ENCODE data around the gene WDR7. TPM values are rescaled to one million over a fixed set of nuclear protein-coding genes. Genes with fewer than 3 reads are reported as not detected.

WDR7 gene
- total RNA-seq, 1 experiment from 2014 or later = 7.3 TPM

DNA sequence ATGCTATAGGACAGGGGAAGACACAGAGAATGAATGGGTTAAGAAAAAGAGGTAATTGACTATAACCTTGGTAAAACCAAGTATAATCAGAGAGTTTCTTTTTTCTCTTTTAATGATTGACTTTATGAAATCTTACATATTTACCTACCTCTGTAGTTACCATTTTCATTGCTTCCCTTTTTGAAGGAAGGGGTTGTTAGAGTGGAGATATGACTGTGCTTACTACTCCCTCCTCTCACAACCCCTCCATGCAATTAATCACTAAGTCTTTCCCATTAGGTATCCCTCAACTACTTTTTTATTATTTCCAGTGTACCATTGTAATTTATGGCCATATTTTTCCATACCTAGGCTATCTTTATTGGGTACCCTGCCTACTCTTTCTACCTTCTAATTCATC is 71.4 kb downstream of the WDR7 start:
- no peak for DNase-seq (ENCODE audit: low spot score)

DNA sequence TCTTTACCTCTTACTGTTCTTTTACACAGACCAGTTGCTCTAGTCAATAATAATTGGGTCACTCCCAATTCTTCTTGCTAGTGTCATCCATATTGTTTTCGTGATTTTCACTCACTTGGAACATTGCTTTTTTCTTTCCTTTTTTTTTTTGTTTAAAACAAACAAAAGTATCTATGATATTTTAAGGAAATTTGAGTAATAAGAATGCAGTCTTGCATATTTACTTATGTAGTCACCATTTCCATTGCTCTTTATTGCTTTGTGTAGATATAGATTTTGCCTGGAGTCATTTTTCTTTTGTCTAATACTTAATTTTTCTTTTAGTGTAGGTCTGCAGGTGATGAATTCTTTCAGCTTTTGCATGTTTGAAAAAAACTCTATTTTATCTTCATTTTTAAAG is 71.9 kb downstream of the WDR7 start:
- no peak for DNase-seq (ENCODE audit: low spot score)

DNA sequence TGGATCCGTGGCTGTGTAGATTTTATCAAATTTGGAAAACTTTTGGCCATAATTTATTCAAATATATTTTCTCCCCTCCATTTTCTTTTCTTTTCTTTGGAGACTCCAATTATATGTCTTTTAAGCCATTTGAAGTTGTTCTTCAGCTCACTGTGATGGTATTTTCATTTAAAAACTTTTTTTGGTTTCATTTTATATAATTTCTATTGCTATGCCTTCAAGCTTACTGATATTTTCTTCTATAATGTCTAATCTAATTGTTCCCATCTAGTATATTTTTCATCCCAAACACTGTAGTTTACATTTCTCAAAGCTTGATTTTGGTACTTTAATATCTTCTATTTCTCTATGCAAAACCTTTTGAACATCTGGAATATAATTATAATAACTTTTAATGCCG is 72.5 kb downstream of the WDR7 start:
- DNase-seq (ENCODE audit: low spot score) = no peak

DNA sequence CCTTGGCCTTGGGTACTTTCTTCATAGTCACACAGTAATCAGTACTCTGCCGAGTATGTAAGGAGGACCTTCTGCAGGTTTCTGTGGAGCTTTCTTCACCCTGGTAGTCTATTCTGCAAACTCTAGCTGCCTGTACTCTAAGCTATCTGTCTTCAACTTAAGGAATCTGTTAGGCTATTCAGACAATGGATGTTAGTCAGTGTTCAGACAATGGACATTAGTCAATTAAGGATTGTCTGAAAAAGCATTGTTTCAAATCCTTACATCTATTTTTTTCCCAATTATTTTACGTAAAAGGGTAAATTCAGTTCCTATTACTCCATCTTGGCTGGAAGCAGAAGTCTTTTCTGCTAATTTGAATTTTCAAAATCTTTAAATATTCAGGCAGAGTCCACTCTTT is 75.7 kb downstream of the WDR7 start:
- DNase-seq (ENCODE audit: low spot score) = no peak

DNA sequence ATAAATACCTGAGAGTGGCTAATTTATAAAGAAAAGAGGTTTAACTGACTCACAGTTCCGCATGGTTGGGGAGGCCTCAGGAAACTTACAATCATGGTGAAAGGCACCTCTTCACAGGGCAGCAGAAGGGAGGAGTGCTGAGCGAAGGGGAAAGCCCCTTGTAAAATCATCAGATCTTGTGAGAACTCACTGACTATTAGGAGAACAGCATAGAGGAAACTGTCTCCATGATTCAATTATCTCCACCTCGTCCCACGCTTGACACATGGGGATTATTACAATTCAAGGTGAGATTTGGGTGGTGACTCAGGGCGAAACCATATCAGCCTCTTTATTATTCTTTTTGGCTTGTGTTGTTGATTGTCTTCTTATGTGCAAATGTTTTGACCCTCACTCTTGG is 76.2 kb downstream of the WDR7 start:
- DNase-seq (ENCODE audit: low spot score) = no peak

DNA sequence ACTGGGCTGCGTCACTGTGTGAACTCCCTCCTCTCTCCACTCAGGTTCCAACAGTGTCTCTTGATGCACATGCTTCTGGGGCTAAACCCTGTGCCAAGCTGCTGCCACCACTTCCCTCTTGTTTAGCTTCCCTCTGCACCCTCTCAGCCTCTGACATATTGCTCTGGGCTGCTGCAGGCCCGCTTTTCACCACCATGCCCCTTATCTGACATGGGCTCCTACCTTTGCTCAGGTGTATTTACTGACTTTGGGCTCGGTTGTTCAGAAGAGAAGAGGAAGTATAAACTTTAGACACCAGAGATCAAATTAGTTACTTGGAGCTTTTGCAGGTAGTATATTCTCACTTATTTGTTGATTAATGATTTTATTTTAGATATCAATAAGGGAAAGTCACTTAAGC is 77.6 kb downstream of the WDR7 start:
- DNase-seq (ENCODE audit: low spot score) = no peak

DNA sequence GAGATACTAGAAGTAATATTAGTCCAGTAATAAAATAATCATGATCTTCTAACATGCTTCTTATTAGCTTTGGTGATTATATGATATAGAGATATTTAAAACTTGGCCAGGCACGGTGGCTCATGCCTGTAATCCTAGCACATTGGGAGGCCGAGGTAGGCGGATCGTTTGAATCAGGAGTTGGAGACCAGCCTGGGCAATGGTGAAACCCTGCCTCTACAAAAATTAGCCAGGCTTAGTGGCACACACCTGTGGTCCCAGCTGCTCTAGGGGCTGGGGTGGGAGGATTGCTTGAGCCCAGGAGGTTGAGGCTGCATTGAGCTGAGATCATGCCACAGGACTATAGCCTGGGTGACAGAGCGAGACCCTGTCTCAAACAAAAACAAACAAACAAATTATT is 87.0 kb downstream of the WDR7 start:
- DNase-seq (ENCODE audit: low spot score) = no peak

DNA sequence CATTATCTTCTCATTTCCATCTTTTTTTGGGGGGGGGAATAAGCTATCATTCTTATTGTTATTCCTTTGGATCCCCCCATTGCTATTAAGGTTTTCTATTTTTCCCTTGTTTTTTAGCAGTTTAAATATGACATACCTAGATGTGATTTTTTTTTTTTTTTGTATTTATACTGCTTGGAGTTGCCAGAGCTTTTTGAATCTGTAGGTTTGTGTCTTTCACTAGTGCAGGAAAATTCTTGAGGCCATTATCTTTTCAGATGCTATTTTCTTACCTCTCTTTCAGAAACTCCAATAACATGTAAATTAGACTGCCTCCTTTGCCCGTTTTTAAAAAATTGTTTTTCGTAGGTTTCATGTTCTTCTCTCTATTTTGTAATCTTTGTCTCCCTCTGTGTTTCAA is 88.6 kb downstream of the WDR7 start:
- no peak for DNase-seq (ENCODE audit: low spot score)

DNA sequence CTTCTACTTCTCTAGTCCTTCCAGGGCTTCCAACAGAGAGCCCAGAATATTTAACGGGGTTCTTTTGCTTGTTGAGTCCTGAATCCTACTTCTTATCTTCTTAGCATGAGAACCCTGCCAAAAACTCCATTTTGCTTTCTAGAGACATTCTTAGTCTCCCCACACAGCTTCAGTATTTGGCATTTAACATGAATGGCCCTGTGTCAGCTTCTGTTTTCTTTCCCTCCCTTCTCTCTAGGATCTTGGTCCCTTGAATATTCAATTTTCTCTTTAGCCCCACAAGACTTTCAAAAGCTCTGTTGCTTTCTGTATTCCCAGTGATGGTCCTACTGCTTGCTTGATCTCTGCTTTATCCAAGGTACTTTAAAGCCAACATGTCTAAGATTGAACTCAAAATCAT is 89.5 kb downstream of the WDR7 start:
- no peak for DNase-seq (ENCODE audit: low spot score)

DNA sequence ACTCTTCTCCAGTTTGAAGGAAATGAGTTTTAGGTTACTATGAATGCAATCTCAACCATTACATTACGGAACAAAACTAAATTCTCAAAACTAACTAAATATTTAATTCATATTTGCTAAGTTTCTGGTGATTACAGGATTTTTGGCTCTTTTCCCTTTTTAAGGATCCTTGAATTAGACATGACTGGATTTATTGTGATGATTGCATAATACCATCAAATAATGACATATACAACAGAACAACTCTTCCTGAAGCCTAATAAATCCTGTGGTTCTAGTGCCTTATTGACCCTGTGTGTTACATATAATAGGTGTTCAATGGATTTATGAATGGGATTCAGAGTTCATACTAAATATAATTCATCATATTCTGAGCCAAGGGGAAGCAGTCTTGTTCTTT is 90.5 kb downstream of the WDR7 start:
- DNase-seq (ENCODE audit: low spot score) = no peak

DNA sequence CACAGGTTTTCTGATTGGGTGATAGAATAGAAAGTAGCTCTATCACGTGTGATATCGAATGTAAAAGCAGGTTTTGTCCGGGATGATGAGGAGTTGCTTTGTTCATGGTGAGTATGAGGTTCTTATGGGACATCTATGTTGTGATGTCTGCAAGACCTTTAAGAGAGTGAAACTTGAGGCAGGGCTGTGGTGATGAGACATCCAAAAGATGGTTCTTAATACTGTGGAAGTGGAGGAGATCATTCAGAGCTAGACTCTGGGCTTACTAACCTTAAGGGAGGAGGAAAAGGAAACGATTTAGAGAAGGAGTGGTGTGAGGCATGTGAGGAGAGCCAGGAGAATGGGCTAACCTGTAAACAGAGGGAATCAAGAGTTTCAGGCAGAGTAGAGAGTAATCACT is 92.0 kb downstream of the WDR7 start:
- no peak for DNase-seq (ENCODE audit: low spot score)

DNA sequence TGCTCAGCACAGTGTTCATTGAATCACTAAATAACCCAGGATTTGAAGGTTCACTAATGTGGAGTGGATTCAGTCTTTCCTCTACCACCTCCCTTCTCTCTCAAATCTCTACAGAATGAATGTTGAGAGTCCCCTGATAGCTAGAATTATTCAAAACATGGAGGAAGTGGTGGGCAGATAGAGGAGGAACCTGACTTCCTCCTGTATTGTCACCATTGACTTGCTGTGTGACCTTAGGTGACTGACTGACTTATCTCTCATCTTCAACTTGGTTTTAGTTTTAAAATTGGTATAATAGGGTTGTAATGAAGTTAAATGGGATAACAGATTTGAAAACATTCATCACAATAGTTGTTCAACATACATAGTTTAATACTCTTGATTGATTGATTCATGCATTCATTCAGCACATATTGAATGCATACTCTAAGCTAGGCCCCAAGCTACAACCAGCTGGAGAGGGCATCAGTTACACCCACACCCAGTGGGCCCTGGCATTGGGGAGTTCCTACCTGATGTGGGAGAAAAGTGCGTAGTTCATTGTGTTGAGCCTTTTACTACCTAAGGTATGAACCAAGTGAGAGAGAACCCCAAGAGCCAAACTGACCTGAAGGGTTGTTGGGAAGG is 96.0 kb downstream of the WDR7 start:
- no peak for DNase-seq (ENCODE audit: low spot score)

DNA sequence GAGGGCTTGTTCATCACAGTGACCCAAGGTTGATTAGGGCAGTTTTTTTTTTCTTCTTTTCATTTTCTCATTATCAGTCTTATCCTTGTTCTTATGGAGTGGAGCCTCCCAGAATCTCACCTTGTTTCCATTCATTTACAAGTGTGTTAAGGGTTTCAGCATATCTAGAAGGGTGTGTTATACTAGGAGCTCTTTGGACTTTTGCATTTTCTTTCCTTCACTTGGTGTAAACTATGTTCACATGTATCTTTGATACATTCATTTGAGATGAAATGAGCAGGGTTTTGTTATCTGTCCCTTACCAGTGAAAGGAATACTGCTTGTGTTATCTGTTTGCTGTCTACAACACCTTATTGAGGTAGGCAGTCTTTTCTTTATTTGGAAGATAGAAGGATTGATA is 96.7 kb downstream of the WDR7 start:
- DNase-seq (ENCODE audit: low spot score) = no peak

DNA sequence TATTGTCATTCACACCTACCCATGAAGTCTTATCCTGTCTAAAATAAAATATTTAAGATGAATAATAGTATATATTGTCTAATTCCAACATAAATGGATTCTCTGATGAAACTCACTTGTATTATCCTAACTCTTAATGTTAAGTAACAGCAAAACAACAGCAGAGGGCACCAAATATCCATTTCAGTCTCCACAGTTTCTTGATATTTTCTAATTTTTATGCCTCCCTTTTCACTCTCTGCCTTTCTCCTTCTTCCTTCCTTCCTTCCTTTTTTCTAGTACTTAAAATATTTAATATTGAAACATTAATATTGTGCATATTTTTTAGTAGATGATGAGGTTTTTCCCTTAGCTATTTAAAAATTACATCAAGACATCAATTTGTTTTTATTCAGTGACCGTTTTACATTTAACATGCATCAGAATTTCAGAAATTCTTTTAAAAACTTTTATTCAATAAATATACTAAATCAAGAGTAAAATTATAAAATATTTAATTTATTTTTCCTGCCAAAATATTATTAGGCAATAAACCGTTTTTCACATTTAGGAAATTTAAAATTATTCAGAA is 97.6 kb downstream of the WDR7 start:
- DNase-seq (ENCODE audit: low spot score) = peak; percentile 8

DNA sequence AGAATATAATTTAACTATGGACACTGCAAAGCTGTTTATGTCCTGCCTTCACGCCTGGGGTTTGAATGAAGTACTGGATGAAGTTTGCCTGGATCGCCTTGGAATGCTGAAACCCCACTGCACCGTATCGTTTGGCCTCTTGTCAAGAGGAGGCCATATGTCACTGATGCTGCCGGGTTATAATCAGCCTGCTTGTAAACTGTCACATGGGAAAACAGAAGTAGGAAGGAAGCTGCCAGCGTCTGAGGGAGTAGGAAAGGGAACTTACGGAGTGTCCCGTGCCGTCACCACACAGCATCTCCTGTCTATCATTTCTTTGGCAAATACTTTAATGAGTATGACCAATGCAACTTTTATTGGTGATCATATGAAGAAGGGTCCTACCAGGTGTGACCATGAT is 105.8 kb downstream of the WDR7 start:
- no peak for DNase-seq (ENCODE audit: low spot score)

DNA sequence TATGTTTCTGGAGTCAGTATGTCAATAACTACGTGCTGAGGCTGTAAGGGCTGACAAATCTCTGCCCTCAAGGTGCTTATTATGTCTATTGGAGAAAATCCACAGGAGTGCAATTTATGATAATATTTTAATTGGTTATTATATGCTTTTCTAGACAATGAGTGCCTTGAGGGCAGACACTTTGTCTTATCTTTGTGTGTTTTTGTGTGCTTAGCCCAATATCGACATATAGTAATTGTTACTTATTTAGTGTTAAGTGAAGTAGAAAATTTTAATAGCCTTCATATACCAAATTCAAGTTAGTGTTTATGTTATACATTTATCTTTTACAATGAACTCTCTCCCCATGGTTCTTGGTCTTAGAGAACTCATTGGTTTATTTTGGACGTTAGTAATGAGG is 118.9 kb downstream of the WDR7 start:
- no peak for DNase-seq (ENCODE audit: low spot score)

DNA sequence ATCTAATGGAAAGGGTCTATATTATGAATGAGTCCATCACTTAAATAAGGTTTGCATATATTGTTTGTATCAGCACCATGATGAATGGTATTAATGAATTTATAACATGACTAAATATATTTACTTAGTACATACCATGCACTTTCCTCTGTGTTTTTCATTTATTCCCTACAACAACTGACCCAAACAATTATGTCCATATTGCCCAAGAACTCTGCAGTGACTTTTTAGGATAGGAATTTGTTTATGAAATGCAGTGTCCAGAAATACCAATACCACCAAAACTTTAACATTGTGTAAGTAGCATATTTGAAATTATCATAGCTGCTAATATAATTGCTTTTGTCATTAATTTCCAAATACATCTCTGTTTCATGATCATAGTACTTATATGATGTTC is 119.7 kb downstream of the WDR7 start:
- no peak for DNase-seq (ENCODE audit: low spot score)

DNA sequence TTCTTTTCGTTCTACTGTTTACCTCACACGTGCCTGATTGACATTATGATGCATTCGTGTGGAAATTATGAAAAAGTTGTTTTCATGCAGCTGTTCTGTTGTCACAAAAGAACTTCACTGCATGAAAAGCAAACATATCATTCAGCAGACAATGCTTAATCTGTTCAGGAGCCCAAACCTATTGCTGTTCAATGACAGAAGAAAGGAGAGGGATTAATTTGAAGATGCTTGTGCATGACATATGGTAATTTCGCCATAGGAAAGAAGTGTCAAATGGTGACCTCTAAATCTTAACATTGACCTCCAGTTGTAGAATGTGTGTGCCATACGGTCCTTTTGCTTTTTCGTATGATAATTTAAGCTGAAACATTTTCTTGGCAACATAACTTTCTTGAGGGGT is 124.5 kb downstream of the WDR7 start:
- DNase-seq (ENCODE audit: low spot score) = no peak

DNA sequence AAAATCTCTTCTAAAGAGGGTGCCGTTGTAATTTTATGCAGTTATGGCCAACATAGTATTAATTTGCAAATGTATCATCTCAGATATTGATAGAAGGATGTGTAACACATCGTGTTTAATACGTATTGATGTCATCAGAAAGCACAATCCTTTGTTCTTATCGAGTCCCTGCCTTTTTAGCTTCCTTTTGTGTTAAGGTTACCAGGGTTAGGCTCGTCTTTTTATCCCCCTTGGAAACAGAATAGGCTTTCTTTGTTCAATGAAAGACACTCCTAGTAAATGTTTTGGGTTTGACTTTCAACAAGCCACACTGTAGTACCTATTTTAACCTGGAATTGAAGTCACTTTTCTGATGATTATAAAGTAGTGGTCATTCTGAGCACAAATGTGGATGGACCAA is 136.2 kb downstream of the WDR7 start:
- no peak for DNase-seq (ENCODE audit: low spot score)

DNA sequence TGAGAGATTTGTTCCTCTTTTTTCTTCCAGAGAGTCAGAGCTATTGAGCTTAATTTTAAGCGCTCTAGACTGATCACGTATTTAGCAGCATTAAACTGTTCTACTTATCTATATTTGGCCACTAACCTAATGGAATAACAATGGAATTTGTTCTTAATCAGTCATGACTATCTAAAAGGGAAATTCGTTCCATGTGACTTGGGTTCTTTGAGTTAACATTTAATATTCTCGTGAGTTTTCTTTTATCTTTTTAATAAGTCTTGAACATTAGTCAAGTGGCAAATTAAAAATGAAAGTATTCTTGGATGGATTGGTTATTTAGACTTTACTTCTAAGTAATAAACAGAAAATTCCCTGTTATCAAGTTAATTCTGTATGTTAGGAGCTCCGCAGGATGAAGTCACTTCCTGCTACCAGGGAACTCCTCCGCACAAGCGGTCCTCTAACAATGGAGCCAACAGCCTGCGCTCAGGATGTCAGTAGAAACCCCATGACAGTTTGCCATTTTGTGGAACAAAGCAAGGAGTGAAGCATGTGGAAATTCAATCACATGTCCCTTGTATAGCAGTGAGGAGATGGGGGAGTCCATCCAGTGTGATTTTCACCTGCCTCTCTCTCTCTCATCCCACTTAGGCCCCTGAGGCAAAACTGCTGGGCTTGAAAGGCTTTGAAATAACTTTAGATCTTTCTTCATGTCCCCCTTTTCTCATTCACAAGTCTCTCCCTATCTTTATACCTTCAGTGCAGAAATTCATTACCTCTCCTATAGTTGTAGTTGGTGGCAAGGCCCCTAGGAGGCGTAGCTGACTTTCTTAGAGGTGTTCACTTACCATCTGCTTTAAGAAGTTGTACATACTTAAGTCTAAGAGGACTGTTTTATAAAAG is 138.1 kb downstream of the WDR7 start:
- peak; percentile 14 for DNase-seq (ENCODE audit: low spot score)

DNA sequence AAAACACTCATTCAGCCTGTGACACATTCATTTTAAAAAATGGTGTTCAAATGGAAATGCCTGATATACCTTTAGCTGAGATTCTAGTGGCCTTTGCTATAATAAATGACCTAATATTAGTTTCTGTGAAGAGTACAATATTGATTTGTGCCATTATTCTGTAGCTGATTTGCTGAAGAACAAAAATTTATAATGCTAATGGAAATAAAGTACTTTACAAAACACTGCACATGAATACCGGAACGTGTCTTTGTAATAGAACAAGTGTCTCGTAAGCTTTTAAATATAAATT is 138.7 kb downstream of the WDR7 start:
- no peak for DNase-seq (ENCODE audit: low spot score)

DNA sequence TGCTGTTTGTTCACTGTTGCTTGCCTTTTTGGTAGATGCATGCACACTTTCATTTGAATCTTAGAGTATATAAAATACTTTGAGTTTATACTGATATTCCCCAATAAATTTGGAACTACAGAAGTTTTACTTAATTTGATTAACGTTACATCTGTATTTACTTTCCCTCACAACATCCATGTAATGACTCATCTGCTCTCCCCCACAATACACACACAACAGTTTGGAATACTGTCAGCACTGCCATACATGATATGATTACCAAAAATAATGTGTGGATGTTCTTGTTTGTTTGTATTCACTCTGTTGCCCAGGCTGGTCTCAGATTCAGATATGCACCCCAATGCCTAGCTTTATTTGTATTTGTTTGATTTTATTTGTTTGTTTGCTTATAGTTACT is 144.2 kb downstream of the WDR7 start:
- DNase-seq (ENCODE audit: low spot score) = no peak

DNA sequence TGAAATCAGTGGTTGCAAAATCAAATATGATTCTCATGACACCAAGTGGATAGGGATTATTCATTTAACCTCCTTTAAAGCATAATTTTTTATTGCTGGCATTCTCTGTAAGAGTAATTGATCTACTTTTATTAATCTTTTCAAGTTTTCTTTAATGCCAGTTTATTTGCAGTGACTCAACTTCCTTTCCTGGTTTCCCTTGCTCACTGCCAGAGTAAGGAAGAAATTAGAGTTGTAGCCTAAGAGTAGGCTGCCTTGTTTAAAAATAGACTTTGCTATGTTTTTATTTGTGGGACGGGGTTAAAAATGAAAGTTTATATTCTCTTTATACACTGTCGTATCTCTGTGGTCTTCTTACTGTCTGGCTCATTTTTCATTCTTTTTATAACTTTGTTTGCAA is 148.6 kb downstream of the WDR7 start:
- DNase-seq (ENCODE audit: low spot score) = no peak

DNA sequence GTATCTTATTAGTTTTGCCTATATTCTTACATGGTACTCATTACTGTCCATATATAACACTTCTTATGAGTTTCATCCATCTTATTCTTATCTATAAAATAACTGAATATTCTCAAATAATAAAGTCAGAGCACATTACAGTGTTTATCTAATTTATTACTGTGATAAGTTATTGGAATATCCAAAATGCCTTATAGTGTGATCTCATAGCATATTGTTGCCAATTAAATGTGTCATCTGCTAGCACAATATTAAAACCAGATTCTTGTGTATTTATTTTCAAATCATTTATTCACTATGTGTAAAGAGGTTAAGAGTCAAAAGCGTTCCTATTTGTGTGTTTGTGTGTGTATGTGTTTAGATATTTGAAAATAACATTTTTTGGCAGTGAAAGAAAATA is 151.9 kb downstream of the WDR7 start:
- DNase-seq (ENCODE audit: low spot score) = no peak
